Activated T-helper 2 cell treated with anti-CD3 and anti-CD28 coated beads, Interferon-gamma antibody, Interleukin-2, Interleukin-4, amounts not matched to agents 10 μg/mL and 5 μg/mL and 100 μg/mL, durations not matched to agents 14 hours and 24 hours and 36 hours (primary cell): Measurements from ENCODE around the gene WDR44. TPM values are rescaled to one million over a fixed set of nuclear protein-coding genes. Genes with fewer than 3 reads are reported as not detected.
A peak's percentile ranks its signal among the peaks of the same experiment; 100 is the strongest.

Source experiments
- DNase-seq: peaks from one replicate; pipeline ENCODE4 v3.0.0; 2021; ENCODE audit warnings: low spot score
- H3K27ac Mint-ChIP-seq: one replicate; pipeline ENCODE4 v1.8.0; 2021; ENCODE audit warnings: mixed read lengths
- H3K27me3 Mint-ChIP-seq: one replicate; pipeline ENCODE4 v1.8.0; 2021; ENCODE audit warnings: low read depth, mixed read lengths
- H3K36me3 Mint-ChIP-seq: one replicate; pipeline ENCODE4 v1.8.0; 2021; ENCODE audit warnings: low read depth, mixed read lengths
- H3K4me1 Mint-ChIP-seq: one replicate; pipeline ENCODE4 v1.8.0; 2021; ENCODE audit warnings: low read depth, mixed read lengths
- H3K4me3 Mint-ChIP-seq: one replicate; pipeline ENCODE4 v1.8.0; 2021; ENCODE audit warnings: low read depth, mild to moderate bottlenecking, moderate library complexity, mixed read lengths
- H3K9me3 Mint-ChIP-seq: one replicate; pipeline ENCODE4 v1.8.0; 2021; ENCODE audit warnings: mixed read lengths
- intact Hi-C: fragments of 100-400 bp; cut with micrococcal nuclease; formaldehyde crosslinking; loops from one replicate; pipeline ENCODE4 v1.15.1; 2023
- total RNA-seq: library from RNA; stranded (reverse); gene quantifications from 2 replicates; pipeline ENCODE4 v1.2.3, GENCODE V29; 2022

The WDR44 gene
- total RNA-seq, 1 donor from 2014 or later: 10.0 TPM

GRCh38 chrX:118347736-118348135, 1.8 kb downstream of the WDR44 start:
- Mint-ChIP-seq H3K4me1 (peaks cover 32% of the 10 kb centered on the region), H3K9me3 (no peaks in the 10 kb centered on the region), H3K4me3 (peak overlapping the region; percentile 98), H3K36me3 (no peaks in the 10 kb centered on the region), H3K27me3 (no peaks in the 10 kb centered on the region), H3K27ac (peak overlapping the region; percentile 98)
- DNase-seq: no peak
- intact Hi-C loops: loop anchor here (2.0 to 5.0 kb wide), 4 partner anchors 17 to 181 kb away; no protein-coding TSS in a partner anchor

GRCh38 chrX:118348186-118348810, 2.4 kb downstream of the WDR44 start:
- Mint-ChIP-seq H3K36me3 (no peaks in the 10 kb centered on the region), H3K4me3 (peak overlapping the region; percentile 98), H3K9me3 (no peaks in the 10 kb centered on the region), H3K4me1 (peaks cover 36% of the 10 kb centered on the region), H3K27me3 (no peaks in the 10 kb centered on the region), H3K27ac (peak overlapping the region; percentile 98)
- intact Hi-C loops: loop anchor here (5.0 kb wide), 2 partner anchors 44 to 74 kb away; no protein-coding TSS in a partner anchor
- DNase-seq: no peak

- H3K4me3 Mint-ChIP-seq: no peak overlapping the region
- no peaks in the 10 kb centered on the region for H3K9me3 Mint-ChIP-seq
- no peaks in the 10 kb centered on the region for H3K27me3 Mint-ChIP-seq
- intact Hi-C loops: loop anchor here (5.0 kb wide), 2 partner anchors 43 to 73 kb away; no protein-coding TSS in a partner anchor
- no peak overlapping the region for H3K27ac Mint-ChIP-seq
- no peak for DNase-seq
- no peaks in the 10 kb centered on the region for H3K36me3 Mint-ChIP-seq
- peaks cover 36% of the 10 kb centered on the region for H3K4me1 Mint-ChIP-seq
These were observed 3.3 kb downstream of the WDR44 start for GRCh38 chrX:118349188-118349587.

DNA sequence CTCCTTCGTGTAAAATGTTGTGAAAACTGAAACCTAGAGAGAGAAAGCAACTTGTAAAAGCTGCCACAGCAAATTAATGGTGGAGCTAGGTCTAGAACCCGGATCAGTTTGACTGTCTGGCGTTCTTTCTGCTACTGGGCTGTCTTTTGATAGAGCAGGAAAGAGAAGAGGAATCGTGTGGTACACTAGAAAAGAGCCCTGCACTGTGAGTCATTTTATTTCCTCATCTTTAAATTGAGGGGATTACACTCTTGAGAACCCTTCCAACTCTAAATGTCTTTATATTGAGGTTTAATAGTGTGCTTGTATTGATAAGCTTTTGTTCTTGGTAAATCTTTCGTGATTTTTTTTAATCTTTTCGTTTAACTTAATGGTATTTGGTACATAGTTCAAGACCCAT, 4.3 kb downstream of the WDR44 start:
- H3K9me3 Mint-ChIP-seq: no peaks in the 10 kb centered on the region
- H3K4me1 Mint-ChIP-seq: peaks cover 42% of the 10 kb centered on the region
- H3K27ac Mint-ChIP-seq: no peak overlapping the region

GRCh38 chrX:118350706-118351105, 4.8 kb downstream of the WDR44 start:
- DNase-seq: no peak
- Mint-ChIP-seq H3K36me3 (no peaks in the 10 kb centered on the region), H3K9me3 (no peaks in the 10 kb centered on the region), H3K4me3 (no peak overlapping the region), H3K27me3 (no peaks in the 10 kb centered on the region), H3K4me1 (peaks cover 45% of the 10 kb centered on the region), H3K27ac (no peak overlapping the region)
- intact Hi-C loops: no loop called here

More for the DNA sequence above, 4.3 kb downstream of the WDR44 start:
- H3K27me3 Mint-ChIP-seq: no peaks in the 10 kb centered on the region
- intact Hi-C loops: no loop called here
- DNase-seq: no peak
- H3K4me3 Mint-ChIP-seq: no peak overlapping the region
- H3K36me3 Mint-ChIP-seq: no peaks in the 10 kb centered on the region

GRCh38 chrX:118352566-118352965, 6.7 kb downstream of the WDR44 start:
- Mint-ChIP-seq H3K4me3 (no peak overlapping the region), H3K9me3 (no peaks in the 10 kb centered on the region), H3K27ac (no peak overlapping the region), H3K4me1 (peaks cover 45% of the 10 kb centered on the region), H3K36me3 (no peaks in the 10 kb centered on the region), H3K27me3 (no peaks in the 10 kb centered on the region)
- DNase-seq: no peak
- intact Hi-C loops: no loop called here

- no peak overlapping the region for H3K4me3 Mint-ChIP-seq
- no peaks in the 10 kb centered on the region for H3K27me3 Mint-ChIP-seq
- no peaks in the 10 kb centered on the region for H3K36me3 Mint-ChIP-seq
- intact Hi-C loops: no loop called here
- H3K4me1 Mint-ChIP-seq: peaks cover 38% of the 10 kb centered on the region
- H3K9me3 Mint-ChIP-seq: no peaks in the 10 kb centered on the region
- H3K27ac Mint-ChIP-seq: no peak overlapping the region
- no peak for DNase-seq
These were observed 7.4 kb downstream of the WDR44 start for GRCh38 chrX:118353081-118353850.

DNA sequence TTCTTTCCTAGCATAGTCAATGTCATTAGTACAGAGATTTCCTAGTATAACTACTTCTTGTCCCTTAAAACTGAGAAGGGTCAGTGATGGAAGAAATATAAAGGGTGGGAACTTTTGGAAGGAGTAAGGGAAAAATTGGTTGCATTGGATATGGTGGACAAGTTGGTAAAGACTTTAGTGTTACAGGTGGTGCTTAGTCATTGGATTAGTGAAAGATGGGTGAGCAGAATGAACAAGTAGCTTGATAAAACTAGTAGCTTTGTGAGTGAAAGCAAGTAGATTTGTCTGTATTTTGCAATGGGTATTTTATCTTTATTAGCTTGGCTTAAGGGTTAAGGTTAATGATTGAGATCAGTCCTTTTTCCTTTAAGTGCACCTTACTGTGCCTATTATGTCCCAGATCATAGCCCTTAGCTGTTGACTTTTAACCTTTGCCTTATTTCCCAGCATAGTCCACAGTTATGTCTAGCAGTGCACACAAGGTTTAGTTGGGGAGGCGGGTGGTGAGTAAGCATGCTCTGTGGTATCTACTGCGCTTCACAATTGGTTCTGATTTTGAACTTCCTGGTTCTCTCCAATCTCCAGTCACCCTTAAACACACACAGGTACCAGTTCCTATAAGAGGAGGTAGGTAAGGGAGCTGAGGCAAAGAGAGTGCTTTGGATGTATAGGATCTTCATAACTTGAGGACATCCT, 9.5 kb downstream of the WDR44 start:
- intact Hi-C loops: no loop called here

DNA sequence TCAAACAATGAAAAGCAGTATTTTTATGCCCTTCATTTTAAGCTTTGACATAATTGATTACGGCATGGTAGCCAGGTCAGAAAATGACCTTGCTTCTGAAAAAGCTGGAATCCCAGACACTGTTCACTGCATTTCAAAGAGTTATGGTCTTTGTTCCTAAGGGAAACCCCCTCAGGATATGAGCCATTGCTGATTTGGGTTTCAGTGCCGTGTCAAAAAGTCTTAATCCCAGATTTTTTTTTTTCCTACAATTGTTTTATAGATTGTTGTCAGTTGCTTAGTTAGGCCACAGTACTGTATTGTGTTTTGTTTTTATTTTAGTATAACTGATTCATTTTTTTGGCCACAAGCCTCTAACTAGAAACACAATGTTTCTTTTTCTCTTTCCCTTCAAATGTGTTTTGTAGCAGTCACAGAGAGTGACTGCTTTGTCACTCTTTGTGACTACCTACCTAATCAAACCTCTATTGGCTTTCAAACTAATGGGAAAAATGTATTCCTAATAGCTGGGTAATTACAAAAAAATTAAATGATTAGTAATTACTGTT, 10.3 kb downstream of the WDR44 start:
- DNase-seq: no peak
- Mint-ChIP-seq H3K27me3 (no peaks in the 10 kb centered on the region), H3K27ac (no peak overlapping the region), H3K4me1 (peaks cover 22% of the 10 kb centered on the region), H3K36me3 (no peaks in the 10 kb centered on the region), H3K4me3 (no peak overlapping the region), H3K9me3 (no peaks in the 10 kb centered on the region)
- intact Hi-C loops: loop anchor here (1.0 kb wide), 1 partner anchor 20 kb away; no protein-coding TSS in a partner anchor

More for the DNA sequence above, 9.5 kb downstream of the WDR44 start:
- H3K9me3 Mint-ChIP-seq: no peaks in the 10 kb centered on the region
- no peak overlapping the region for H3K4me3 Mint-ChIP-seq
- H3K36me3 Mint-ChIP-seq: no peaks in the 10 kb centered on the region
- no peak for DNase-seq
- H3K27me3 Mint-ChIP-seq: no peaks in the 10 kb centered on the region
- H3K4me1 Mint-ChIP-seq: peaks cover 24% of the 10 kb centered on the region
- peak overlapping the region; percentile 43 for H3K27ac Mint-ChIP-seq

GRCh38 chrX:118360429-118361125, 14.7 kb downstream of the WDR44 start:
- no peak for DNase-seq
- no peaks in the 10 kb centered on the region for H3K36me3 Mint-ChIP-seq
- no peak overlapping the region for H3K4me3 Mint-ChIP-seq
- intact Hi-C loops: no loop called here
- peaks cover 13% of the 10 kb centered on the region for H3K4me1 Mint-ChIP-seq
- H3K27ac Mint-ChIP-seq: no peak overlapping the region
- H3K27me3 Mint-ChIP-seq: no peaks in the 10 kb centered on the region
- H3K9me3 Mint-ChIP-seq: no peaks in the 10 kb centered on the region

- Mint-ChIP-seq H3K27ac (no peak overlapping the region), H3K27me3 (no peaks in the 10 kb centered on the region), H3K4me3 (no peak overlapping the region), H3K4me1 (peaks cover 11% of the 10 kb centered on the region), H3K36me3 (peaks cover 5% of the 10 kb centered on the region), H3K9me3 (no peaks in the 10 kb centered on the region)
- no peak for DNase-seq
- intact Hi-C loops: loop anchor here (2.0 kb wide), 1 partner anchor 17 kb away; the partner anchor contains the start of gene WDR44
These were observed 18.4 kb downstream of the WDR44 start for GRCh38 chrX:118364261-118364660.

- no peaks in the 10 kb centered on the region for H3K9me3 Mint-ChIP-seq
- peaks cover 5% of the 10 kb centered on the region for H3K36me3 Mint-ChIP-seq
- no peak overlapping the region for H3K27ac Mint-ChIP-seq
- H3K27me3 Mint-ChIP-seq: no peaks in the 10 kb centered on the region
- intact Hi-C loops: no loop called here
- no peak overlapping the region for H3K4me3 Mint-ChIP-seq
- DNase-seq: no peak
- peaks cover 12% of the 10 kb centered on the region for H3K4me1 Mint-ChIP-seq
These were observed 21.4 kb downstream of the WDR44 start for GRCh38 chrX:118367338-118367737.
